MV-4-11 (cell line): ENCODE measurements around the gene EPO.

Source experiments
- DNase-seq: peaks from one replicate; lab custom pipeline; 2025; lab: John Stamatoyannopoulos, UW

EPO gene

GRCh38 chr7:100720279-100720670 lies at the start of gene EPO:
Gene EPO, plus strand, starts transcription at chr7:100720468. Its CDS starts 513 bp downstream, at chr7:100720981.
- DNase-seq, result no peak

- no peak for DNase-seq
These were observed 48.6 kb upstream of the EPO start for GRCh38 chr7:100671353-100672327.

- peak; percentile 97 for DNase-seq
These were observed 46.8 kb upstream of the EPO start, which contains the start of gene GNB2 for GRCh38 chr7:100673302-100673941. Gene GNB2, plus strand, starts transcription at chr7:100673740. Its CDS starts 2,526 bp downstream, at chr7:100676266.

- no peak for DNase-seq
These were observed 46.3 kb upstream of the EPO start for GRCh38 chr7:100673942-100674410.

GRCh38 chr7:100674411-100675104 lies 45.7 kb upstream of the EPO start:
- no peak for DNase-seq

- no peak for DNase-seq
These were observed 45.2 kb upstream of the EPO start for GRCh38 chr7:100675105-100675451.

GRCh38 chr7:100675581-100676350 lies 44.5 kb upstream of the EPO start:
- DNase-seq, result peak; percentile 62

DNA sequence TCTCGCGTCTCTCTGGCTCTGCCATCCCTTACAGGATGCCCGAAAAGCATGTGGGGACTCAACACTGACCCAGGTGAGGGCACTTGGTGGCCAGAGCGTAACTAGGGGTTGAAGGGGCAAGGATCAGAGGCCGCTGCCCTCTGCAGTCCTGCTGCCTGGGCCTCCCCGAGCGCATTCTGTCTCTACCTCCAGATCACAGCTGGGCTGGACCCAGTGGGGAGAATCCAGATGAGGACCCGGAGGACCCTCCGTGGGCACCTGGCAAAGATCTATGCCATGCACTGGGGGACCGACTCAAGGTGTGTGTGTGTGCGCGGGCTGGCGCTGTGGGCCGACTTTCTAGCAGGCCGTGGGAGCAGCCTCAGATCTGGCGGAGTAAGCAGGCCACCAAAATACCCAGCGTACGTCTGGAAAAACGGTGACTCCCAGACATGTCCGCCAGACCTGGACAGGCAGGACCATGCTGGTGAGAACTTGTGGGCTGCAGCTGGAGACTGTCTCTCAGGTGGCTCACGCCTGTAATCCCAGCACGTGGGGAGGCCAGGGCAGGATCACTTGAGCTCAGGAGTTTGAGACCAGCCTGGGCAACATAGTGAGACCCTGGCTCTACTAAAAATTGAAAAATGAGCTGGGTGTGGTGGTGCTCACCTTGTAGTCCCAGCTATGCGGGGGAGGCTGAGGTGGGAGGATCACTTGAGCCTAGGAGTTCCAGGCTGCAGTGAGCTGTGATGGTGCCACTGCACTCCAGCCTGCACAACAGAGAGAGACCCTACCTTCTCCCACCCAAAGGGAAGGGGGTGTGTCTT lies 43.6 kb upstream of the EPO start:
- no peak for DNase-seq

DNA sequence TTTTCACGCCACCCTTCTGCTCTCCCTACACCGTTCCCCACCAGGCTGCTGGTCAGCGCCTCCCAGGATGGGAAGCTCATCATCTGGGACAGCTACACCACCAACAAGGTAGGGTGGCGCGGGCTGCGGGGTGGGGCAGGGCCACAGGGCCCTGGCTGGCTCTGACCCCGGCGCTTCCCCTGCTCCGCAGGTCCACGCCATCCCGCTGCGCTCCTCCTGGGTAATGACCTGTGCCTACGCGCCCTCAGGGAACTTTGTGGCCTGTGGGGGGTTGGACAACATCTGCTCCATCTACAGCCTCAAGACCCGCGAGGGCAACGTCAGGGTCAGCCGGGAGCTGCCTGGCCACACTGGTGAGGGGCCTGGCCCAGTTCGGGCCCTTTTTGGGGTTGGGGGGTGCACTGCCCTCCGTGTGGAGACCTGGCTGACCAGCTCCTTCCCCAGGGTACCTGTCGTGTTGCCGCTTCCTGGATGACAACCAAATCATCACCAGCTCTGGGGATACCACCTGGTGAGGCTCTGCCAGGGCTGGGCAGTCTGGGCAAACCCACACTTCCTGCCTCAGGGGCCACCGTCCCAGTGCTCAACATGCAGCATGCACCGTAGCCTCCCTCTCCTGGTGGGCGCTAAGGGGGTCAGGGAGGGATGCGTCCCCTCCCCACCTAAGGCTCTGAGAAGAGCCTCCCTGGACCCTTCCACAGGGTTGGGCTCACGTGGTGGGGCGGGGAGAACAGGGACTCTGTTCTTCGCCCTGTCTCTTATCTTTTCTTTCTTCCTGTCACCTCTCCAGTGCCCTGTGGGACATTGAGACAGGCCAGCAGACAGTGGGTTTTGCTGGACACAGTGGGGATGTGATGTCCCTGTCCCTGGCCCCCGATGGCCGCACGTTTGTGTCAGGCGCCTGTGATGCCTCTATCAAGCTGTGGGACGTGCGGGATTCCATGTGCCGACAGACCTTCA lies 42.7 kb upstream of the EPO start:
- no peak for DNase-seq

- DNase-seq, result peak; percentile 19
These were observed 41.8 kb upstream of the EPO start for GRCh38 chr7:100678291-100678984.

GRCh38 chr7:100679129-100679926 lies 40.9 kb upstream of the EPO start:
- no peak for DNase-seq

DNA sequence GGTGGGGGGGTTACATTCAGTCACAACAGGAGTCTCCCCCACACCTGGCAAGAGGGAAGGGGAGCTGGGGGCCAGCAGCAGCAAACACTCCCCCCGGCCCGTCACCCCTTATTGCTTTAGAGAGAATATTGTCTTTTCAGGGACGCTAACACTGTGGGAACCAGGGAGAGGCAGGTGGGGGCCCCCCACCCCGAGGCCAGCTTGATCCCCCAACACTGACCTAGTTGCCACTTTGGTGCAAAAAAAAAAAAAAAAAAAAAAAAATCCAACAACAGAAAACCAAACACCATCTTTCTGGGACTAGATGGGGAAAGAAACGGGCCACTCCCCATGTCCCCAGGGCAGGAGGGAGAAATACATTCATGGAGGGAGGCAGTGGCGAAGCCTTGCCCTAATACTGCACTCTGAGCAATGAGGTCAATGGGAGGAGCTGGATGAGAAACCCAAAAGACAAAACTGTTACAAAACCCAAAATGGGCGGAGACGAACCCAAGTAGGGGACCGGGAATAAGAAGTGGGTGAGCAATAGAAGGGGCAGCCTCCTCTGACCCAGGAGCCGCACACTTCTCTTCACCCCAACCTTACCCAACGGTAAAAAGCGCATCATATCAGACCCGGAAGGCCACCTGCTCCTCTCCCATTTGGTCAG lies 40.2 kb upstream of the EPO start:
- DNase-seq, result peak; percentile 67

DNA sequence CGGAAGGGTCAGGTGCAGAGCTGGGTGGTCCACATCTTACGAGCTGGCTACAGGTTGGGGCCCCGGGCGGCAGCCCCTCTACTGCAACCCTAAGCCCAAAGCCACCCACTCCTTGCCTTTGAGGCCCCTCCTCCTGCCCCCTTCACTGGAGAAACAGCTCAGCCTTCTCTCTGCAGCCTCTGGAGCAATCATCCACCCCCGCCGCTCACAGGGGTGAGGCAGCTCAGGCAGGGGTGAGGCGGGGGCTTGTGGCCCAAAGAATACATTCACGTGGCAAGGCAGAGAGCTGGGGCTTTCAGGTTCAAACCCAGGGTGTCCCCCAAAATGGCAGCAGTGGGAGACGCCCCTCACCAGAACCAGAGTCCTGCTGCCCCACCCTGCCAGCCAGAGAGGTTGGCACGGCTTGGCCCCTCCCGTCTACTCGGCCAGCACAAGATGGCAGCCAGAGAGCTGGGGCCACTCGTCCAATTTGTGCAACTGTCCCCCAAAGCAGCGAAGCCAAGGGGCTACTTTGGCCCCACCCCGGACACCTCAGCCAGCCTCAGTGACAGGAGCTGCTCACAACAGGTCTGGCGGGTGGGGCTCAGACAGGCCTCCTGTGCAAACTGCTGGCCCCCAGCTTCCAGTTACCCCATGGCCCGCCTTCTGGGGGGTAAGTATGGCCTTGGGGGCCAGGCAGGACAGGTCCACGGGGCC lies 39.5 kb upstream of the EPO start:
- no peak for DNase-seq

DNA sequence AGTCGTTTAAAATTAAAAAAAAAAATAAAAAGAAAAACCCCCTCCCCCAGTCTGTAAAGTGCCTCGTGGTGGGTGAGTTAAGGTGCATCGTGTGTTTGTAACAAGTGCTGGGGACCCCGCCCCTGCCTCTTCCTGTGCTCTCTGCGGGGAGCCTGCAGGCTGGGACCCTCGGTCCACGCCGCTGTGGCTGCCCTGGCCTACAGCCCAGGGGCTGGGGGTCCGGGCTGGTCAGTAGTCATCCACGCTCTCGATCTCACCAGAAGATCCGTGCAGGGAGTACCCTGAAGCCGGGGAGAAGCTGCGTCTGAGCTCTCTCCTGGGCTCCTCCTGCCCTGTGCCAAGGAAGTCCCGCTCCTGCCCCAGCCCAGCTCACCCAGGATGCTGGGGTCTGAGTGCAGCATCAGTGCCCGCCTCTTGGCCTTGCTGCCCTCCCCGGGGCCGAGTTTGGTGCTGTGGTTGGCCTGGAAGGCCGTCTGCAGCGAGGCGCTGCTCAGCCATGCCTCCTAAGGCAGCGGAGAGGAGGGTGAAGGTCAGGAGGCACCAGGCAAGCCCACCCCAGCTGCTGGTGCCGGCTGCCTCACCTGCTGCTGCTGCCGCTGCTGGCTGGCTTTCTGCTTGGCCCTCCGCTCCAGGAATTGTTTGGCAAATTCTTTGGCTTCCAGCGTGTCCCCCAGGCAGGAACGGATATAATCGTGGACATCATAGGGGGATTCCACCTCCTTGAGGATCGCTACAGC lies 38.6 kb upstream of the EPO start:
- no peak for DNase-seq

DNA sequence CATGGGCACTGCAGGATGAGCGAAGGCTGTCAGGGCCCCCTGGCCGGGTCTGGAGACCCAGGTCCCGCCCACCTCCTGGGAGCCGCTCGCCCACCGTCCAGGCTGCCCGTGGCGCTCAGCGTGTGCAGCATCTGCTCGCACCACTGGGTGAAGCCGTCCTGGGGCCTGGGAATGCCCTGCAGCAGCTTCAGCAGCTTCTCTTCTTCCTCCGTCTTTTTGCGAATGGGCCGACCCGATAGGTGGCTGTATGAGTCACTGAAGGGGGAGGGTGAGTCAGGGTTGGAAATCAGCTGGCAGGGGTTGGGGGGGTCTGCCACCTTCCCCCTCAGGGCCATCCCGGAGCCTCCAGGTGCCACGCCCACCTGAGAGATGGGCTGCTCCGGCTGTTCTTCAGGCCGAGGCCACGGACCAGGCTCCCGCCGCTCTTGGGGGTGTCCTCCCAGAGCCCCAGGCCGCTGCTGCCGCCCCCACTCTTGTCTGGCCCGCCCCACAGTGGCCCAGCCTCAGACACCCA lies 38.0 kb upstream of the EPO start:
- no peak for DNase-seq

DNA sequence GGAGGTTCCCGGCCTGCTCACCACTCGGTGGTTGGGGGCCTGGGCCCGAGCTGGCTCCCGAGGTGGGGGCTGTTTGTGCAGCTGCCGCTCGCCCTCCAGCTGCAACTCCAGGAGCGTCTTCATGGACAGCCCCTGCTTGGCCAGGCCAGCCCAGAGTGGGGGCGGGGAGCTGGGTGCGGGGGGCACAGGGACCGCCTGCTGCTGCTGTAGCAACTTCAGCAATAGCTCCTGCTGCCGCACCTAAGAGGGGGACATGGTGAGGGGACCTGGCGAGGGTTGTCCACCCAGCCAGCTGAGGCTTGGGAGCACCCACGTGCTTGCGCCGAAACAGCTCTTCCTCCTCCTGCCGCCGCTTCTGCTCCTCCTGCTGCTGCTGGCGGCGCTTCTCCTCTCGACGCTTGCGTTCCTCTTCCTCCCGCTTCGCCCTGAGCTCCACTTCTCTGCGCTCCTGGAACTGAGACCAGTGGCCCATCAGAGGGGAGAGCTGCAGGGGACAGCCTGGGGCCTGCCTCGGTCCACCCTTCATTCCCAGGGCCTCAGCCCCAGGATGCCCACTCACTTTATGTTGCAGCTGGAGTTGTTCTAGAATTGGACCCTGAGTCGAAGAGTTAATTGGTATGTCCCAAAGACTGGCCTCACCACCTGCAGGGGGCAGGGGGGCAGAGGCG lies 37.1 kb upstream of the EPO start:
- no peak for DNase-seq
